Subcutaneous abdominal adipose tissue (tissue), 5 donors: Measurements from ENCODE around the gene BICD2.
A peak's percentile ranks its signal among the peaks of the same experiment; 100 is the strongest.

Experiments
- H3K27ac ChIP-seq: one replicate; pipeline ENCODE4 v1.7.0; 2013; ENCODE audit warnings: low read depth, mild to moderate bottlenecking, inconsistent platforms, low read length, moderate library complexity
- H3K27me3 ChIP-seq, 5 donors: one replicate each; pipeline ENCODE4 v1.7.0; 2013; ENCODE audit warnings: low read length in 5 of 5, inconsistent platforms in 1 of 5; ENCODE audit not compliant: control insufficient read depth in 5 of 5, insufficient read depth in 4 of 5
- H3K36me3 ChIP-seq, 5 donors: one replicate each; pipeline ENCODE4 v1.7.0; 2013; ENCODE audit warnings: low read length in 5 of 5; ENCODE audit not compliant: control insufficient read depth in 5 of 5, insufficient read depth in 5 of 5
- H3K4me1 ChIP-seq, 5 donors: one replicate each; pipeline ENCODE4 v1.7.0; 2013; ENCODE audit warnings: low read length in 5 of 5, mild to moderate bottlenecking in 3 of 5, moderate library complexity in 1 of 5; ENCODE audit not compliant: control insufficient read depth in 5 of 5, insufficient read depth in 5 of 5
- H3K4me3 ChIP-seq, 5 donors: one replicate each; pipeline ENCODE4 v1.7.0; 2013; ENCODE audit warnings: low read length in 5 of 5, low read depth in 1 of 5
- H3K9ac ChIP-seq, 5 donors: one replicate each; pipeline ENCODE4 v1.7.0; 2013; ENCODE audit warnings: low read length in 5 of 5, mild to moderate bottlenecking in 4 of 5, moderate library complexity in 3 of 5
- H3K9me3 ChIP-seq, 5 donors: one replicate each; pipeline ENCODE4 v1.7.0; 2013; ENCODE audit warnings: low read length in 5 of 5; ENCODE audit not compliant: control insufficient read depth in 5 of 5
- donor health status: healthy.
- donor health status: healthy.
- donor health status: healthy.
- donor health status: healthy.
- donor health status: healthy.

Gene BICD2

GRCh38 chr9:92740009-92740408, 24.6 kb downstream of the BICD2 start:
- no peaks in the 10 kb centered on the region for H3K9me3 ChIP-seq
- no peaks in the 10 kb centered on the region for H3K36me3 ChIP-seq
- H3K4me1 ChIP-seq = peaks cover 8 to 62% (median 57%) of the 10 kb centered on the region in 5 donors
- peak overlapping the region in 3 of 5 donors; percentile 9 to 53 (median 36) for H3K4me3 ChIP-seq
- H3K27ac ChIP-seq = peak overlapping the region; percentile 34
- peak overlapping the region in 2 of 5 donors; percentile 32 to 41 for H3K9ac ChIP-seq
- no peaks in the 10 kb centered on the region for H3K27me3 ChIP-seq

- Histone ChIP-seq H3K4me1 (peaks cover 8 to 63% (median 59%) of the 10 kb centered on the region in 5 donors), H3K4me3 (no peak overlapping the region), H3K36me3 (no peaks in the 10 kb centered on the region), H3K9me3 (no peaks in the 10 kb centered on the region), H3K27me3 (no peaks in the 10 kb centered on the region), H3K9ac (peak overlapping the region in 1 of 5 donors; percentile 32), H3K27ac (no peak overlapping the region)
Observed at GRCh38 chr9:92739346-92739970, 25.2 kb downstream of the BICD2 start.

- no peaks in the 10 kb centered on the region for H3K36me3 ChIP-seq
- no peak overlapping the region for H3K27ac ChIP-seq
- peak overlapping the region in 2 of 5 donors; percentile 13 to 26 for H3K9ac ChIP-seq
Observed at GRCh38 chr9:92738661-92739081, 26.0 kb downstream of the BICD2 start.

GRCh38 chr9:92737611-92738299, 26.9 kb downstream of the BICD2 start:
- Histone ChIP-seq H3K27ac (no peak overlapping the region), H3K9ac (no peak overlapping the region), H3K27me3 (no peaks in the 10 kb centered on the region), H3K9me3 (no peaks in the 10 kb centered on the region), H3K36me3 (no peaks in the 10 kb centered on the region), H3K4me1 (peaks cover 8 to 61% (median 57%) of the 10 kb centered on the region in 5 donors), H3K4me3 (no peak overlapping the region)

More at GRCh38 chr9:92738661-92739081, 26.0 kb downstream of the BICD2 start:
- no peak overlapping the region for H3K4me3 ChIP-seq
- no peaks in the 10 kb centered on the region for H3K9me3 ChIP-seq
- H3K4me1 ChIP-seq = peaks cover 8 to 63% (median 59%) of the 10 kb centered on the region in 5 donors
- H3K27me3 ChIP-seq = no peaks in the 10 kb centered on the region

GRCh38 chr9:92737216-92737606, 27.4 kb downstream of the BICD2 start:
- H3K27ac ChIP-seq = no peak overlapping the region
- peak overlapping the region in 1 of 5 donors; percentile 15 for H3K9ac ChIP-seq
- no peaks in the 10 kb centered on the region for H3K27me3 ChIP-seq
- no peaks in the 10 kb centered on the region for H3K36me3 ChIP-seq
- no peaks in the 10 kb centered on the region for H3K9me3 ChIP-seq
- H3K4me3 ChIP-seq = no peak overlapping the region
- H3K4me1 ChIP-seq = peaks cover 8 to 60% (median 57%) of the 10 kb centered on the region in 5 donors

- Histone ChIP-seq H3K4me1 (peaks cover 8 to 60% (median 57%) of the 10 kb centered on the region in 5 donors), H3K9ac (peak overlapping the region in 1 of 5 donors; percentile 15), H3K36me3 (no peaks in the 10 kb centered on the region), H3K27me3 (no peaks in the 10 kb centered on the region), H3K4me3 (no peak overlapping the region), H3K27ac (no peak overlapping the region), H3K9me3 (no peaks in the 10 kb centered on the region)
Observed at GRCh38 chr9:92736563-92737215, 27.9 kb downstream of the BICD2 start.

GRCh38 chr9:92735636-92736562, 28.7 kb downstream of the BICD2 start:
- Histone ChIP-seq H3K27ac (no peak overlapping the region), H3K9me3 (no peaks in the 10 kb centered on the region), H3K36me3 (no peaks in the 10 kb centered on the region), H3K4me3 (no peak overlapping the region), H3K27me3 (no peaks in the 10 kb centered on the region), H3K9ac (no peak overlapping the region), H3K4me1 (peaks cover 8 to 57% (median 55%) of the 10 kb centered on the region in 5 donors)

- peaks cover 5 to 49% (median 48%) of the 10 kb centered on the region in 5 donors for H3K4me1 ChIP-seq
- H3K4me3 ChIP-seq = no peak overlapping the region
- no peak overlapping the region for H3K27ac ChIP-seq
- H3K27me3 ChIP-seq = no peaks in the 10 kb centered on the region
- H3K9me3 ChIP-seq = no peaks in the 10 kb centered on the region
- H3K9ac ChIP-seq = no peak overlapping the region
- H3K36me3 ChIP-seq = no peaks in the 10 kb centered on the region
Observed at GRCh38 chr9:92734931-92735635, 29.6 kb downstream of the BICD2 start.

GRCh38 chr9:92730897-92731296, 33.7 kb downstream of the BICD2 start:
- Histone ChIP-seq H3K4me3 (no peak overlapping the region), H3K9ac (peak overlapping the region in 1 of 5 donors; percentile 21), H3K27ac (no peak overlapping the region), H3K27me3 (no peaks in the 10 kb centered on the region), H3K36me3 (peaks cover 0 to 34% (median 26%) of the 10 kb centered on the region in 5 donors), H3K4me1 (peaks cover 2 to 33% (median 30%) of the 10 kb centered on the region in 5 donors), H3K9me3 (no peaks in the 10 kb centered on the region)
